ENCODE results near the gene IL17RE.

GRCh38 chr3:9955611-9956352 is 53.1 kb downstream of the IL17RE start:
- TF ChIP-seq POLR2A (IDR thresholded peaks at IDR 0.05) = no peak
- no peak for TF ChIP-seq EP300 (IDR thresholded peaks at IDR 0.05)
- TF ChIP-seq CTCF (IDR thresholded peaks at IDR 0.05) = no peak
- no peak for TF ChIP-seq POLR2AphosphoS5 (IDR thresholded peaks at IDR 0.05)
